Adipose tissue (tissue), 3 donors: ENCODE results near the gene KLRC1. TPM values are rescaled to one million over a fixed set of nuclear protein-coding genes. Genes with fewer than 3 reads are reported as not detected.
"Not testable (repeated sequence)": the region's sequence is repeated elsewhere in the genome, so short reads cannot be mapped to it uniquely, and the experiment has no call there.

Experiments
- H3K27ac ChIP-seq: one replicate; pipeline ENCODE4 v1.5.1; 2013; ENCODE audit warnings: low read depth, low read length
- WGBS, 3 donors: extraction: QIAGEN DNeasy Blood & Tissue Kit; methylation state at CpG; one replicate each; pipeline ENCODE4 v1.1.7; 2013; 5-methylcytosine and 5-hydroxymethylcytosine counted together
- polyA plus RNA-seq, 3 donors: library from polyadenylated mRNA; stranded (reverse); fragments of 200-250 nt; gene quantifications; one replicate each; pipeline ENCODE4 v1.2.3, GENCODE V29; 2013
- donor health status: healthy with polysubstance abuse.
- donor health status: Bipolar disorder and iron deficiency.
- donor health status: healthy.

The KLRC1 gene
- polyA plus RNA-seq, 3 donors: 0.12 to 0.79 TPM; not detected in 1

DNA sequence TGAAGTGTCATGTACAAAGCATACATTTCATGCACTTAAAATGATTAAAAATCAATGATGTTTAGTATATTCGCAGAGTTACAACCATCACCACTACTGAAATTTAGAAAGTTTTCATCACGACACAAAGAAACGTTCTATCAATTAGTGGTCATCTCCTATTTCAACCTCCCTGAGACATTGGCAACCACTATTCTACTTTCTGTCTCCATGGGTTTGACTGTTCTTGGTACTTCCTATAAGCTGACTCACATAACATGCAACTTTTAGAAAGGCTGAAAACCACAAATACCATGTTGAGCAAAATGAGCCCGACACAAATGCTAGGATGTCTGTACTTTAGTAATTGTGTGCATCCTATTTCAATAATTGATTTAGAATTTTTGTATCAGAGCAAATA, 22.6 kb downstream of the KLRC1 start:
- WGBS, 3 donors: 77 to 89% (median 83%) methylated on average over 4 of the region's 4 CpGs
- not testable (repeated sequence) for H3K27ac ChIP-seq

DNA sequence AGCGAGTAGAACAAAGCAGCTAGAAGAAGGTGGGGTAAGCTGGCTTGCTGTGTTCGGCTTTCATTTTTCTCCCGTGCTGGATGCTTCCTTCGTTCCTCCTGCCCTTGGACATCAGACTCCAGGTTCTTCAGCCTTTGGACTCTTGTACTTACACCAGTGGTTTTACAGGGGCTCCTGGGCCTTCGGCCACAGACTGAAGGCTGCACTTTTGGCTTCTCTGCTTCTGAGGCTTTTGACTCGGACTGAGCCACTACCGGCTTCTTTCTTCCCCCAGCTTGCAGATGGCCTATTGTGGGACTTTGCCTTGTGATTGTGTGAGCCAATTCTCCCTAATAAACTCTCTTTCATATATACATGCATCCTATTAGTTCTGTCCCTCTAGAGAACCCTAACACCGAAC, 27.2 kb downstream of the KLRC1 start:
- 84 to 94% (median 85%) methylated on average over 4 to 8 of the region's 8 CpGs for WGBS, 3 donors
- not testable (repeated sequence) for H3K27ac ChIP-seq

GRCh38 chr12:10424260-10424899, 28.8 kb downstream of the KLRC1 start:
- not testable (repeated sequence) for H3K27ac ChIP-seq
- WGBS, 3 donors: 80 to 92% (median 92%) methylated on average over 1 of the region's 1 CpG

GRCh38 chr12:10422159-10422558, 31.0 kb downstream of the KLRC1 start:
- 20 to 59% (median 55%) methylated on average over 1 to 2 of the region's 3 CpGs for WGBS, 3 donors
- H3K27ac ChIP-seq: not testable (repeated sequence)

- 16 to 54% (median 19%) methylated on average over 1 of the region's 1 CpG for WGBS, 3 donors
- not testable (repeated sequence) for H3K27ac ChIP-seq
Observed at GRCh38 chr12:10420334-10420733, 32.8 kb downstream of the KLRC1 start, which contains the start of gene KLRC3. TSS of gene KLRC3 (minus strand) at chr12:10420595. CDS start at chr12:10420550, 45 bp downstream.

DNA sequence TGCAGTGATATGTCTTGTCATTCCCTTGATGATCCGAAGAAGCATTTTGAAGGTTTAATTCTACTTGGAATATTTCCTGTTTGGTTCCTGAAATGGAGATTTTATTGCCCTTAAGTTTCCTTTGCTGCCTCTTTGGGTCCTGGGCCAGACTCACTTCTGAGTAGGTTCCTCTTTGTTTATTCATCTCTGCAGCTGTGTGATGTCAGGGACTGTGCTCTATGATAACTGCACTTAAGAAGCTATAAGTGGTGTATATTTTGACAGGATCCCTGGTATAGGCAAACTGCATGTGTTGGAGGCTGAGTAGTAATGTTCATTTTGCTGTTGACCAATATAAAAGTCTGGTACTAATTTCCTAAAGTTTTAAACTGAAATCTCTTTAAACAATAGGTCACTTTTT, 43.8 kb downstream of the KLRC1 start, which contains the start of gene KLRC4:
KLRC4 (minus strand) TSS at position 366 of the 400 bp plus-strand sequence; CDS start at position 184, 182 bp downstream.
- WGBS, 3 donors: 0 to 54% (median 29%) methylated on average over 1 of the region's 1 CpG
- H3K27ac ChIP-seq: no peak within 1 kb of the TSS

GRCh38 chr12:10408842-10409241, 44.3 kb downstream of the KLRC1 start:
- 55 to 66% (median 65%) methylated on average over 3 of the region's 3 CpGs for WGBS, 3 donors
- no peak overlapping the region for H3K27ac ChIP-seq

- H3K27ac ChIP-seq: no peak overlapping the region
- WGBS, 3 donors: 43 to 56% (median 53%) methylated on average over 4 of the region's 4 CpGs
Observed at GRCh38 chr12:10406725-10407124, 46.5 kb downstream of the KLRC1 start.

DNA sequence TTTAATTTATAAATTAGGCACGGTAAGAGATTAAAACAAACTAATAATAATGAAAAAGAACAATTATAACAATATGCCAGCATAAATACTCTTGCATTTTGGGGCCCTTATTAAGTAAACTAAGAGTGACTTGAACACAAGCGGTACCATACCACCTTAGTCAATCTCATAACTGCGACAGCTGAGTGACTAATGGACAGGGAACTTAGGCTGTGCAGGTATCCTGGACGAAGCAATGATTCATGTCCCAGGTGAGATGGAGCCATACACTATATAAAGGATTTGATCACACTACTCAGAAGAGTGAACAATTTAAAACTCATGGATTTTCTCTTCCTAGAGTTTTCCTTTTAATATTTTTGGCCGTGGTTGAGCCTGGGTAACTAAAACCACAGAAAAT, 47.9 kb downstream of the KLRC1 start:
- WGBS, 3 donors: 92 to 97% (median 95%) methylated on average over 5 of the region's 5 CpGs

GRCh38 chr12:10404798-10405197, 48.4 kb downstream of the KLRC1 start:
- no peak overlapping the region for H3K27ac ChIP-seq

More for the DNA sequence above, 47.9 kb downstream of the KLRC1 start:
- H3K27ac ChIP-seq: no peak overlapping the region

DNA sequence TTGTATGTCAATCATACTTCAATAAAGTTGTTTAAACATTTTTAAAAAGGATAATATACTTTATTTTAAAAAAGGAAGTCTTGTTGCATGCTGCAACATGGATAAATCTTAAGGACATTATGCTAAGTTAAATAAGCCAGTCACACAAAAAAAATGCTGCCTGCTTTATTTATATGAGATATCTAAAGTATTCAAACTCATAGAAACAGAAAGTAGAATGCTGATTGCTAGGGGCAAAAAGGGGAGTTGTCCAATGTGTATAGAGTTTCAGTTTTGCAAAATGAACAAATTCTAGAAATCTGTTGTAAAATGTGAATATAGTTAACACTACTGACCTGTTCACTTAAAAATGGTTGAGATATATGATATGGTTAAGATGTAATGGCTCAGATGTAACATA, 52.3 kb downstream of the KLRC1 start:
- no peak overlapping the region for H3K27ac ChIP-seq

DNA sequence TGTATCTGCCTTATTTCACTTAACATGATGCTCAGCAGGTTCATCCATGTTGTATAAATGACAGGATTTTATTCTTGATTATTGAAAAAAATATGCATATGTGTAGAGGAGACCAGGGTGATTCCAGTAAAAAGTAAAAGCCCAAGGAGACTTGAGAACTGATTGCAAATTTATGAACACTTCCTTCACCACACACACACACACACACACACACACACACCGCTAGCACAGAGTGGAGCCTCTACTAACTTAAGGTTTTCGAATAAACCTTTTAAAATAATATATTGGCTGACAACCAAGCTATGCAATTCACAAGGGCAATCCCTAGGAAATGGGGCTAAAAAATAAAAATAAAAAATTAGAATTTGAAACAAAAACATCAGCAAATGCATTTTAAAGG, 55.0 kb downstream of the KLRC1 start:
- WGBS, 3 donors: 69 to 81% (median 80%) methylated on average over 2 of the region's 2 CpGs
- no peak overlapping the region for H3K27ac ChIP-seq

DNA sequence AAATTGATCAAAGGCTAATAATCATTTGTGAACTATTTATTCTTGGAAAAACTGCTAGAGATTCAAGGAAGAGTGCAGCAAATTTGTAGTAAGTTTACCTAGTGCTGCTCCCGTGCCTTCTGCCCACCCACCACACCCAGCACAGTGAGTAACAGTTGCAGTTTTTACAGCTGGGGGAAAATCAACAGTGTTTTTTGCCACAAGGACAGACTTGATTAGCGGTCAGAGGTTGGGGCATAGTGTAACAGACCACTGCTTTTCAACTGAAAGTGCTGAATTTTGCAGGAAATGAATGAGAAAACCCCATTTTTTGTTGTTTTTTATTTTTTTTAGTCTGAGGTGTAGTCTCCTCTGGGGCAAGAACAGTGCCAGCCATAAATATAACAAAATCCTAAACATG, 55.9 kb downstream of the KLRC1 start:
- H3K27ac ChIP-seq: no peak overlapping the region
- WGBS, 3 donors: 48 to 77% (median 50%) methylated on average over 2 of the region's 2 CpGs

GRCh38 chr12:10396176-10396575, 57.0 kb downstream of the KLRC1 start:
- 81 to 94% (median 93%) methylated on average over 15 of the region's 15 CpGs for WGBS, 3 donors
- not testable (repeated sequence) for H3K27ac ChIP-seq

Other genes with a start within 250 kb of the KLRC1 start
- 100 to 1,000 TPM; 124 to 212 (median 125) TPM for gene GABARAPL1, start 240.5 kb downstream of the KLRC1 start, polyA plus RNA-seq
- 1 to 10 TPM in 1 of 3 donors, under 1 TPM in 2; 0.16 to 1.3 (median 0.42) TPM for gene KLRD1, start 145.5 kb downstream of the KLRC1 start, polyA plus RNA-seq
- 1 to 10 TPM in 2 of 3 donors, under 1 TPM in 1; 0.84 to 2.0 (median 1.6) TPM for gene KLRK1, start 63.3 kb downstream of the KLRC1 start, polyA plus RNA-seq
- gene KLRC4, start 43.6 kb downstream of the KLRC1 start, polyA plus RNA-seq: under 1 TPM in 1 of 3 donors, not detected in 2; 0.18 TPM
- under 1 TPM in 2 of 3 donors, not detected in 1; 0.17 to 0.27 TPM for gene KLRC3, start 32.8 kb downstream of the KLRC1 start, polyA plus RNA-seq
- gene KLRC2, start 17.4 kb downstream of the KLRC1 start, polyA plus RNA-seq: under 1 TPM in 2 of 3 donors, not detected in 1; 0.06 to 0.30 TPM
- under 1 TPM; 0.41 to 0.79 (median 0.51) TPM for gene EIF2S3B, start 52.5 kb upstream of the KLRC1 start, polyA plus RNA-seq
- gene MAGOHB, start 160.2 kb upstream of the KLRC1 start, polyA plus RNA-seq: 10 to 100 TPM in 2 of 3 donors, 1 to 10 TPM in 1; 6.8 to 18.7 (median 12.3) TPM
- gene STYK1, start 220.7 kb upstream of the KLRC1 start, polyA plus RNA-seq: under 1 TPM in 2 of 3 donors, not detected in 1; 0.05 to 0.86 TPM